Measurements from ENCODE around the gene KIF16B.

Gene KIF16B

DNA sequence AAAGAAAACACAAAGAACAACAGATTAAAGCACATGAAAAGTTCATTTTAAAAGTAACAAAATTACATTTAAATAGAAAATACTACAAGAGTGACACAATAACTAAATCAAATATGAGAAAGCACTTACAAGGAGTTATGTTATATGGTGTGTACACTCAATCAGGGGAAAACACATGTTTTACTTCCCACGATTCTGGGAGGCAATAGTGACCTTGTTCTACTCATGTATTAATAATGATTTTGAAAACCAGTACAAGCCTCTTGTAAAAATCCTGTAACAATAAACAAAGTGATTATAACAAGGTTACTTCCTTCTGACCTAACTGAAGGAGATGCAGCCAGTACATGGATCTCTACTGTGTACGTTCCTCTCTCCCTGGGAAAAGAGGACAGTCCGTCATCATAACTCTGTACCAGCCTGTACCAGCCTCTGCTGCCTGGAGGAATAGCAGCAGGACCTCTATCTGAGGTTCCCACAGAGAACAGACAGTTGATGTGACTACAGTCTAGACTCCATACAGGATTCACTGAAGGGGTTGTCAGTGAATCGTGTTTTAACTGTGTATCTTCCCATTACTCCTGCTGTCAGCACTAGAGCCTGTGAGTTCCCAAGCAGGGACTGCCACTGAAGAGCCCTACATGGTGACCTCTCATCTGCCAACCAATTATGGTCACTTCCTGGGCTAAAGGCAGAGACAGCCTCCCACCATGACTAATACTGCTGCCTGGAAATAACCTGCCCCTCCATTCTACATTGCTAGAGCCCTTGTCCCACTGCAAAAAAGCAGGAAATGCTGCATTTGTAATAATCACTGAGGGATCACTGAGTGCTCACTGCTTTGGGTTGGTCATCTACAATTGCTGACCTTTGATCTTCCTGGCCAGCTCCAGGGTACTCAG, 149.7 kb downstream of the KIF16B start:
- no peaks in the 10 kb centered on the region for H3K36me3 ChIP-seq (ENCODE audit: control insufficient read depth, insufficient read depth, low read length)
- no peaks in the 10 kb centered on the region for H3K27me3 ChIP-seq (ENCODE audit: control insufficient read depth, insufficient read depth, low read length)
- no peaks in the 10 kb centered on the region for H3K4me1 ChIP-seq
- no peak overlapping the region for H2AFZ ChIP-seq
- H3K79me2 ChIP-seq: no peaks in the 10 kb centered on the region
- no peak overlapping the region for H3K27ac ChIP-seq
- no peak overlapping the region for H3K4me2 ChIP-seq (ENCODE audit: low read length)
- no peaks in the 10 kb centered on the region for H3K9me3 ChIP-seq (ENCODE audit: control insufficient read depth, low read length)
- no peak overlapping the region for H3K9ac ChIP-seq
- no peak for TF ChIP-seq CTCF (IDR thresholded peaks at IDR 0.05)
- H3K4me3 ChIP-seq (ENCODE audit: low read depth, low read length): no peak overlapping the region

DNA sequence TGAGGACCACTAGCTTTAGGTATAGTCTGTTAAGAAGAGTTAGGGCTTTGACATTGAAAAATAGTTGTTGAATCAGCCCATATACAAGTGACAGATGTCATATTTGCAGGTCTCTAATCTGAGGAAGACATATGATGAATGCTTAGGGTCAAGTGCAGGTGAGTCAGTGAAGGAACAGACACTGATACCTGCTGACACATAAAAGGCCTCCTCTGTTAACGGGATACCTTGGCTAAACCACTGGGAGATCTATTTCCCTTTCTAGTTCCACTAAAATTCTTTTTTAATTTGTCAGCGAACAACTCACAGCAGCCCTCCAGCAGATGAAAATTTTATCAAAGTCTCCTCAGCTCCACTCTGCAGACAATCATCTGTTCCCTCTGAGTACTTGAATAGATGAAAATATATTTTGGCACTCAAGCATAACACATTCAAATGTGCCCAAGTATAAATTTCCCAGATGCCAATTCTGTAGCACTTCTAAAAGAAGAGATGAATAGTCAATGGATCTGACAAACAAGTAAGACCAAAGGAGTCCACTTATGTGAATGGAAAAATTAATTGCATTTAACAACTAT, 154.0 kb downstream of the KIF16B start:
- Histone ChIP-seq H3K4me3 (ENCODE audit: low read depth, low read length) (no peak overlapping the region), H3K27me3 (ENCODE audit: control insufficient read depth, insufficient read depth, low read length) (no peaks in the 10 kb centered on the region), H3K4me1 (no peaks in the 10 kb centered on the region), H3K36me3 (ENCODE audit: control insufficient read depth, insufficient read depth, low read length) (no peaks in the 10 kb centered on the region), H3K9ac (no peak overlapping the region), H3K79me2 (no peaks in the 10 kb centered on the region), H3K4me2 (ENCODE audit: low read length) (no peak overlapping the region), H2AFZ (no peak overlapping the region), H3K9me3 (ENCODE audit: control insufficient read depth, low read length) (no peaks in the 10 kb centered on the region), H3K27ac (no peak overlapping the region)
- TF ChIP-seq CTCF (IDR thresholded peaks at IDR 0.05): no peak

DNA sequence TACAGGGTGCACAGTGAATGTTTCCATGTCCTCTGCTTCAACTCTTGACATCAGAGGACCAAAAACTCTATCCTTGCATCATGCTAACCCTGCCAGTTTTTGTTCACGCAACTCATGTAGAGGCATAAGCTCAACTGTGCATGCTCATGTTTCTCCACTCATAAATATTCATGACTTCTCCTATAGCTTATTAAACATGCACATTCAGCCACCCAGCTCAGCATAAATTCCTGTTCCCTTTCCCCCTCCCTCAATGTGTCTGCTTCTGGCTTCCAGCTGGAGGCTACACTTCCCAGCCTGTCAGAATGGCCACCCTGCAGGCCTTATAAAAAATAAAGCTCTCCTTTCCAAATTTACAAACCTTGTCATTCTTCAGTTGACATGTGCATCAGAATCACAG, 154.6 kb downstream of the KIF16B start:
- Histone ChIP-seq H3K27ac (no peak overlapping the region), H3K36me3 (ENCODE audit: control insufficient read depth, insufficient read depth, low read length) (no peaks in the 10 kb centered on the region), H3K9ac (no peak overlapping the region), H3K4me2 (ENCODE audit: low read length) (no peak overlapping the region), H3K4me1 (no peaks in the 10 kb centered on the region), H3K27me3 (ENCODE audit: control insufficient read depth, insufficient read depth, low read length) (no peaks in the 10 kb centered on the region), H3K9me3 (ENCODE audit: control insufficient read depth, low read length) (no peaks in the 10 kb centered on the region), H3K79me2 (no peaks in the 10 kb centered on the region), H2AFZ (no peak overlapping the region), H3K4me3 (ENCODE audit: low read depth, low read length) (no peak overlapping the region)
- no peak for TF ChIP-seq CTCF (IDR thresholded peaks at IDR 0.05)

DNA sequence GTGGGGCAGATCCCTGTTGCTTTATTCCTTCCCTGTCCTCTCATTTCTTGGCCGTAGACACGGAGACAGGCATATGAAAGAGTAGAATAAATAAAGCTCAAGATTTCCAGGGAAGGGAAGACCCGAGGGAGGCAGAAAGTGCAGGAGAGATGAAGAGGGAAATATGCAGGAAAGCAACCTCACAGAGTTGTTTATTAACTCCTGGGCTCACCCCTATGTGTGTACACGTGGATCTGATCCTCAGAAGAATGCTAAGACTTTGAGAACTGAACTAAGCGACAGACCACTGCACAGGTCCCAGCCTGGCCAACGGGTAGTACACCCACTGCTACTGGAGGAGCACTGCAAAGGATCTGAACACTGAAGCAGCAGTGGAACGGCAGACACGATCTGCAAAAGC, 156.2 kb downstream of the KIF16B start:
- no peaks in the 10 kb centered on the region for H3K79me2 ChIP-seq
- H3K4me1 ChIP-seq: no peaks in the 10 kb centered on the region
- TF ChIP-seq CTCF (IDR thresholded peaks at IDR 0.05): no peak
- no peak overlapping the region for H3K4me3 ChIP-seq (ENCODE audit: low read depth, low read length)
- H3K9ac ChIP-seq: no peak overlapping the region
- no peak overlapping the region for H3K27ac ChIP-seq
- H3K4me2 ChIP-seq (ENCODE audit: low read length): no peak overlapping the region
- H3K27me3 ChIP-seq (ENCODE audit: control insufficient read depth, insufficient read depth, low read length): no peaks in the 10 kb centered on the region
- no peak overlapping the region for H2AFZ ChIP-seq
- no peaks in the 10 kb centered on the region for H3K9me3 ChIP-seq (ENCODE audit: control insufficient read depth, low read length)
- no peaks in the 10 kb centered on the region for H3K36me3 ChIP-seq (ENCODE audit: control insufficient read depth, insufficient read depth, low read length)

All from parathyroid adenoma (tissue), 2 donors.